CD4-positive, alpha-beta T cell (primary cell): ENCODE data around the gene PTPN3. TPM values are rescaled to one million over a fixed set of nuclear protein-coding genes. Genes with fewer than 3 reads are reported as not detected.

Experiments
- ATAC-seq: fragments of 200-7000 bp; cut with Tn5 transposase; one replicate; pipeline ENCODE4 v1.10.0; 2022; ENCODE audit warnings: mild to moderate bottlenecking; ENCODE audit not compliant: poor library complexity
- CTCF ChIA-PET: fragments of 350-600 bp; sonication (Branson Sonifier 250); formaldehyde crosslinking; loops from one replicate; lab custom pipeline; 2021; ENCODE audit warnings: antibody characterized with exemption, inconsistent platforms; lab: Charles Lee
- POLR2A ChIA-PET: fragments of 350-600 bp; sonication (Branson Sonifier 250); formaldehyde crosslinking; loops from one replicate; lab custom pipeline; 2021; ENCODE audit warnings: antibody characterized with exemption, inconsistent platforms; lab: Charles Lee
- DNase-seq, 14 experiments: peaks; one replicate each; pipeline ENCODE4 v3.0.0-alpha.2; 2013 to 2020; ENCODE audit warnings: mixed read lengths in 2 of 14
- H3K27ac ChIP-seq, 2 donors: one replicate each; pipeline versions ENCODE4 v1.5.1 to v1.7.0; 2013; ENCODE audit warnings: low read length in 2 of 2, low read depth in 1 of 2, mild to moderate bottlenecking in 1 of 2
- H3K27me3 ChIP-seq, 2 experiments: 1 replicate in 1 of 2; 2 replicates in 1 of 2; pipeline versions ENCODE4 v1.6.1 to v1.7.0; 2013; ENCODE audit warnings: low read length in 2 of 2, control low read depth in 1 of 2, mild to moderate bottlenecking in 1 of 2, moderate library complexity in 1 of 2; ENCODE audit not compliant: insufficient read depth in 2 of 2, control insufficient read depth in 1 of 2
- H3K36me3 ChIP-seq: one replicate; pipeline ENCODE4 v1.6.1; 2013; ENCODE audit warnings: low read length, control low read depth; ENCODE audit not compliant: insufficient read depth
- H3K4me1 ChIP-seq: one replicate; pipeline ENCODE4 v1.6.1; 2013; ENCODE audit warnings: low read length, control low read depth; ENCODE audit not compliant: insufficient read depth
- H3K4me3 ChIP-seq: one replicate; pipeline ENCODE4 v1.5.1; 2013; ENCODE audit warnings: mild to moderate bottlenecking, low read length, moderate library complexity
- H3K9me3 ChIP-seq, 2 experiments: 1 replicate in 1 of 2; 2 replicates in 1 of 2; pipeline versions ENCODE4 v1.6.1 to v1.7.0; 2013; ENCODE audit warnings: low read length in 2 of 2, mild to moderate bottlenecking in 2 of 2, control low read depth in 1 of 2, moderate library complexity in 1 of 2; ENCODE audit not compliant: control insufficient read depth in 1 of 2, insufficient read depth in 1 of 2
- H3K27ac Mint-ChIP-seq: one replicate; pipeline ENCODE4 v1.8.0; 2020; ENCODE audit warnings: mixed read lengths
- H3K27me3 Mint-ChIP-seq: one replicate; pipeline ENCODE4 v1.8.0; 2021; ENCODE audit warnings: mixed read lengths
- H3K36me3 Mint-ChIP-seq: one replicate; pipeline ENCODE4 v1.8.0; 2021; ENCODE audit warnings: low read depth, mixed read lengths
- H3K4me1 Mint-ChIP-seq: one replicate; pipeline ENCODE4 v1.8.0; 2021; ENCODE audit warnings: low read depth, mixed read lengths
- H3K4me3 Mint-ChIP-seq: one replicate; pipeline ENCODE4 v1.8.0; 2020; ENCODE audit warnings: mild to moderate bottlenecking, mixed read lengths
- H3K9me3 Mint-ChIP-seq: one replicate; pipeline ENCODE4 v1.8.0; 2020; ENCODE audit warnings: mixed read lengths
- intact Hi-C, 2 experiments: fragments of 100-400 bp; cut with DNase I in 1 of 2; cut with micrococcal nuclease in 1 of 2; formaldehyde crosslinking; loops; one replicate each; pipeline versions ENCODE4 v1.15.1 to v1.9.0; 2023 to 2025; cut with DNase I, micrococcal nuclease
- total RNA-seq, 174 experiments: library from RNA in 2 of 174; stranded (reverse) in 2 of 174; gene quantifications; one replicate each; pipeline ENCODE4 v1.2.3 and lab custom pipeline; 2021 to 2026
- TF ChIP-seq, protein P1 (sequence below): fragments of 200-600 bp; IDR thresholded peaks from one replicate; pipeline ENCODE4 v1.8.0; 2022; ENCODE audit warnings: antibody characterized with exemption, mild to moderate bottlenecking

PTPN3 gene
- total RNA-seq, 2 experiments from 2014 or later = not detected

- no peaks in the 10 kb centered on the region for H3K4me1 Mint-ChIP-seq
- Histone ChIP-seq H3K36me3 (no peaks in the 10 kb centered on the region), H3K4me1 (no peaks in the 10 kb centered on the region), H3K9me3 (no peaks in the 10 kb centered on the region), H3K27ac (no peak overlapping the region), H3K27me3 (no peaks in the 10 kb centered on the region), H3K4me3 (no peak overlapping the region)
- no peaks in the 10 kb centered on the region for H3K9me3 Mint-ChIP-seq
- no peak for DNase-seq
- TF ChIP-seq, protein P1, sequence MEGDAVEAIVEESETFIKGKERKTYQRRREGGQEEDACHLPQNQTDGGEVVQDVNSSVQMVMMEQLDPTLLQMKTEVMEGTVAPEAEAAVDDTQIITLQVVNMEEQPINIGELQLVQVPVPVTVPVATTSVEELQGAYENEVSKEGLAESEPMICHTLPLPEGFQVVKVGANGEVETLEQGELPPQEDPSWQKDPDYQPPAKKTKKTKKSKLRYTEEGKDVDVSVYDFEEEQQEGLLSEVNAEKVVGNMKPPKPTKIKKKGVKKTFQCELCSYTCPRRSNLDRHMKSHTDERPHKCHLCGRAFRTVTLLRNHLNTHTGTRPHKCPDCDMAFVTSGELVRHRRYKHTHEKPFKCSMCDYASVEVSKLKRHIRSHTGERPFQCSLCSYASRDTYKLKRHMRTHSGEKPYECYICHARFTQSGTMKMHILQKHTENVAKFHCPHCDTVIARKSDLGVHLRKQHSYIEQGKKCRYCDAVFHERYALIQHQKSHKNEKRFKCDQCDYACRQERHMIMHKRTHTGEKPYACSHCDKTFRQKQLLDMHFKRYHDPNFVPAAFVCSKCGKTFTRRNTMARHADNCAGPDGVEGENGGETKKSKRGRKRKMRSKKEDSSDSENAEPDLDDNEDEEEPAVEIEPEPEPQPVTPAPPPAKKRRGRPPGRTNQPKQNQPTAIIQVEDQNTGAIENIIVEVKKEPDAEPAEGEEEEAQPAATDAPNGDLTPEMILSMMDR = no peak
- POLR2A ChIA-PET = no interaction called here
- CTCF ChIA-PET = no interaction called here
- H3K27ac Mint-ChIP-seq = no peak overlapping the region
- intact Hi-C loops = no loop called here
- no peak for ATAC-seq
- no peak overlapping the region for H3K4me3 Mint-ChIP-seq
- H3K36me3 Mint-ChIP-seq = no peaks in the 10 kb centered on the region
- peaks cover 6% of the 10 kb centered on the region for H3K27me3 Mint-ChIP-seq
Measured at GRCh38 chr9:109427886-109428285, 70.2 kb downstream of the PTPN3 start.

- DNase-seq (no peak), ATAC-seq (no peak)
- Mint-ChIP-seq H3K9me3 (no peaks in the 10 kb centered on the region), H3K36me3 (no peaks in the 10 kb centered on the region), H3K4me1 (no peaks in the 10 kb centered on the region), H3K4me3 (no peak overlapping the region), H3K27ac (no peak overlapping the region), H3K27me3 (peaks cover 6% of the 10 kb centered on the region)
- POLR2A ChIA-PET = no interaction called here
- H3K9me3 ChIP-seq = no peaks in the 10 kb centered on the region
- H3K27me3 ChIP-seq = no peaks in the 10 kb centered on the region
- H3K27ac ChIP-seq = no peak overlapping the region
- H3K4me3 ChIP-seq = no peak overlapping the region
- H3K4me1 ChIP-seq = no peaks in the 10 kb centered on the region
- no peaks in the 10 kb centered on the region for H3K36me3 ChIP-seq
- intact Hi-C loops = no loop called here
- TF ChIP-seq, protein P1 = no peak
- CTCF ChIA-PET = no interaction called here
Measured at GRCh38 chr9:109426626-109427402, 71.3 kb downstream of the PTPN3 start.

GRCh38 chr9:109424618-109425017 is 73.5 kb downstream of the PTPN3 start:
- intact Hi-C loops = no loop called here
- TF ChIP-seq, protein P1 = no peak
- no peaks in the 10 kb centered on the region for H3K9me3 Mint-ChIP-seq
- H3K27ac ChIP-seq = no peak overlapping the region
- no peaks in the 10 kb centered on the region for H3K9me3 ChIP-seq
- H3K27me3 ChIP-seq = no peaks in the 10 kb centered on the region
- peaks cover 6% of the 10 kb centered on the region for H3K27me3 Mint-ChIP-seq
- ATAC-seq (no peak), DNase-seq (no peak)
- H3K36me3 ChIP-seq = no peaks in the 10 kb centered on the region
- no peak overlapping the region for H3K4me3 ChIP-seq
- no peak overlapping the region for H3K27ac Mint-ChIP-seq
- CTCF ChIA-PET = no interaction called here
- POLR2A ChIA-PET = no interaction called here
- no peak overlapping the region for H3K4me3 Mint-ChIP-seq
- no peaks in the 10 kb centered on the region for H3K4me1 ChIP-seq
- no peaks in the 10 kb centered on the region for H3K36me3 Mint-ChIP-seq
- no peaks in the 10 kb centered on the region for H3K4me1 Mint-ChIP-seq
